ENCODE data around the gene AGPAT3.

DNA sequence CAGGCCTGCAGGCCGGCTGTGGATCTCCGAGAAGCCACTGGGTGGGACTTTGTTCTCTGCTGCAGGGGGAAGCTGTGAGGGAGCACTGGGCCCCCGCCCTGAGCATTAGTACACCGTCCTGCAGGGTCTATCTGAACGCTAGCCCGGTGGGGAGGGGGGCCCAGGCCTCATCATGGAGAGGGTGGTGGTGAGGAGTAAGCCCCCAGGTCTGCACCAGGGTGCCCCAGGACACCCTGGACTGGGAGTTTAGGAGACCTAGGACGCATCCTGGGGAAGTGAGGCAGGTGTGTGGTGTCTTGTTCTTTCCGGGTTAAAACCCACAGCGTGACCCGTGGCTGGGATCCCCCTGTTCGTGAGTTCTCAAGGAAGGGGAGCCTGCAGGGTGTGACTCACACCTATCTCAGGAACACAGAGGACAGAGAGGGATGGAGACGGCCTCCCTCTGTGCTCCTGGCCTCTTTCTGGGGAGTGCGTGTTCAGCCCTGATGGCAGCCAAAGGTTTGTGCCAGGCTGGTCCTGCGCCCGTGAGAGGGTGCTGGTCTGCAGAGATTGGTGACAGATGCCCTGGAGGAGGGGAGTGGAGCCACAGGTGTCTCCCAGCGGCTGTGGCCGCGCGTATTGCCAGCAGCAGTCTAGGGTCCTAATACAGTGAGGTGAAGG, 44.8 kb downstream of the AGPAT3 start:
- no peak for TF ChIP-seq NFXL1 (IDR thresholded peaks at IDR 0.05; ENCODE audit: borderline replicate concordance)
- TF ChIP-seq, protein P1, sequence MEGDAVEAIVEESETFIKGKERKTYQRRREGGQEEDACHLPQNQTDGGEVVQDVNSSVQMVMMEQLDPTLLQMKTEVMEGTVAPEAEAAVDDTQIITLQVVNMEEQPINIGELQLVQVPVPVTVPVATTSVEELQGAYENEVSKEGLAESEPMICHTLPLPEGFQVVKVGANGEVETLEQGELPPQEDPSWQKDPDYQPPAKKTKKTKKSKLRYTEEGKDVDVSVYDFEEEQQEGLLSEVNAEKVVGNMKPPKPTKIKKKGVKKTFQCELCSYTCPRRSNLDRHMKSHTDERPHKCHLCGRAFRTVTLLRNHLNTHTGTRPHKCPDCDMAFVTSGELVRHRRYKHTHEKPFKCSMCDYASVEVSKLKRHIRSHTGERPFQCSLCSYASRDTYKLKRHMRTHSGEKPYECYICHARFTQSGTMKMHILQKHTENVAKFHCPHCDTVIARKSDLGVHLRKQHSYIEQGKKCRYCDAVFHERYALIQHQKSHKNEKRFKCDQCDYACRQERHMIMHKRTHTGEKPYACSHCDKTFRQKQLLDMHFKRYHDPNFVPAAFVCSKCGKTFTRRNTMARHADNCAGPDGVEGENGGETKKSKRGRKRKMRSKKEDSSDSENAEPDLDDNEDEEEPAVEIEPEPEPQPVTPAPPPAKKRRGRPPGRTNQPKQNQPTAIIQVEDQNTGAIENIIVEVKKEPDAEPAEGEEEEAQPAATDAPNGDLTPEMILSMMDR (IDR thresholded peaks at IDR 0.05 in 2 of 3, conservative IDR thresholded peaks at IDR 0.05 in 1 of 3; ENCODE audit: control insufficient read depth in 2 of 3, extremely low read depth in 1 of 3, insufficient read depth in 1 of 3, low read depth in 3 of 3, low read length in 3 of 3) = no peak
- no peak for TF ChIP-seq SIN3A (IDR thresholded peaks at IDR 0.05; ENCODE audit: low read depth, low read length)
- no peak for TF ChIP-seq POLR2A (IDR thresholded peaks at IDR 0.05; ENCODE audit: low read depth, low read length)
- TF ChIP-seq EZH2 (IDR thresholded peaks at IDR 0.05; ENCODE audit: borderline replicate concordance, control insufficient read depth, low read depth, low read length) = no peak
- no peak for TF ChIP-seq SP1 (IDR thresholded peaks at IDR 0.05; ENCODE audit: low read depth, low read length)
- TF ChIP-seq HDAC6 (IDR thresholded peaks at IDR 0.05; ENCODE audit: unreplicated experiment) = no peak
- no peak for TF ChIP-seq RFX5 (IDR thresholded peaks at IDR 0.05; ENCODE audit: low read depth, low read length)
- TF ChIP-seq KAT2A (conservative IDR thresholded peaks at IDR 0.05; ENCODE audit: control insufficient read depth, low read depth, low read length) = no peak
- TF ChIP-seq CHD4 (IDR thresholded peaks at IDR 0.05) = no peak
- no peak for TF ChIP-seq TARDBP (IDR thresholded peaks at IDR 0.05; ENCODE audit: borderline replicate concordance)
- no peak for TF ChIP-seq SMC3 (IDR thresholded peaks at IDR 0.05; ENCODE audit: borderline replicate concordance, low read length)
- TF ChIP-seq GABPA (IDR thresholded peaks at IDR 0.05; ENCODE audit: low read depth) = no peak
